ENCODE data around the gene ELL2.

ELL2 gene

GRCh38 chr5:95895771-95896170 lies 65.9 kb downstream of the ELL2 start:
- DNase-seq (ENCODE audit: low read depth, low spot score): no peak
- no peak overlapping the region for H3K4me3 ChIP-seq (ENCODE audit: low read length)

- no peak for DNase-seq (ENCODE audit: low read depth, low spot score)
Observed at GRCh38 chr5:95895251-95895650, 66.4 kb downstream of the ELL2 start.

GRCh38 chr5:95892784-95893354 lies 68.8 kb downstream of the ELL2 start:
- H3K4me3 ChIP-seq (ENCODE audit: low read length): no peak overlapping the region
- peak; percentile 19 for DNase-seq (ENCODE audit: low read depth, low spot score)

More at GRCh38 chr5:95895251-95895650, 66.4 kb downstream of the ELL2 start:
- H3K4me3 ChIP-seq (ENCODE audit: low read length): no peak overlapping the region

- DNase-seq (ENCODE audit: low read depth, low spot score): no peak
- no peak overlapping the region for H3K4me3 ChIP-seq (ENCODE audit: low read length)
Observed at GRCh38 chr5:95891499-95891898, 70.2 kb downstream of the ELL2 start.

GRCh38 chr5:95889076-95889475 lies 72.6 kb downstream of the ELL2 start:
- DNase-seq (ENCODE audit: low read depth, low spot score): no peak
- no peak overlapping the region for H3K4me3 ChIP-seq (ENCODE audit: low read length)

GRCh38 chr5:95887977-95888376 lies 73.7 kb downstream of the ELL2 start:
- DNase-seq (ENCODE audit: low read depth, low spot score): no peak
- no peak overlapping the region for H3K4me3 ChIP-seq (ENCODE audit: low read length)

GRCh38 chr5:95886340-95887044 lies 75.2 kb downstream of the ELL2 start:
- no peak for DNase-seq (ENCODE audit: low read depth, low spot score)
- no peak overlapping the region for H3K4me3 ChIP-seq (ENCODE audit: low read length)

- H3K4me3 ChIP-seq (ENCODE audit: low read length): no peak overlapping the region
Observed at GRCh38 chr5:95884511-95884910, 77.1 kb downstream of the ELL2 start.

GRCh38 chr5:95884017-95884325 lies 77.7 kb downstream of the ELL2 start:
- H3K4me3 ChIP-seq (ENCODE audit: low read length): no peak overlapping the region

More at GRCh38 chr5:95884511-95884910, 77.1 kb downstream of the ELL2 start:
- DNase-seq (ENCODE audit: low read depth, low spot score): no peak

GRCh38 chr5:95883185-95884016 lies 78.2 kb downstream of the ELL2 start:
- no peak for DNase-seq (ENCODE audit: low read depth, low spot score)
- H3K4me3 ChIP-seq (ENCODE audit: low read length): no peak overlapping the region

More at GRCh38 chr5:95884017-95884325, 77.7 kb downstream of the ELL2 start:
- DNase-seq (ENCODE audit: low read depth, low spot score): no peak

GRCh38 chr5:95881833-95882232 lies 79.8 kb downstream of the ELL2 start:
- no peak overlapping the region for H3K4me3 ChIP-seq (ENCODE audit: low read length)
- DNase-seq (ENCODE audit: low read depth, low spot score): no peak

GRCh38 chr5:95880081-95880926 lies 81.3 kb downstream of the ELL2 start:
- no peak overlapping the region for H3K4me3 ChIP-seq (ENCODE audit: low read length)
- no peak for DNase-seq (ENCODE audit: low read depth, low spot score)

- no peak for DNase-seq (ENCODE audit: low read depth, low spot score)
- H3K4me3 ChIP-seq (ENCODE audit: low read length): no peak overlapping the region
Observed at GRCh38 chr5:95879661-95880060, 82.0 kb downstream of the ELL2 start.

- H3K4me3 ChIP-seq (ENCODE audit: low read length): no peak overlapping the region
- DNase-seq (ENCODE audit: low read depth, low spot score): no peak
Observed at GRCh38 chr5:95878417-95879323, 83.0 kb downstream of the ELL2 start.

- no peak for DNase-seq (ENCODE audit: low read depth, low spot score)
- H3K4me3 ChIP-seq (ENCODE audit: low read length): no peak overlapping the region
Observed at GRCh38 chr5:95876782-95877181, 84.9 kb downstream of the ELL2 start.

- no peak overlapping the region for H3K4me3 ChIP-seq (ENCODE audit: low read length)
- DNase-seq (ENCODE audit: low read depth, low spot score): no peak
Observed at GRCh38 chr5:95874246-95874645, 87.4 kb downstream of the ELL2 start.

- DNase-seq (ENCODE audit: low read depth, low spot score): no peak
- no peak overlapping the region for H3K4me3 ChIP-seq (ENCODE audit: low read length)
Observed at GRCh38 chr5:95873351-95873750, 88.3 kb downstream of the ELL2 start.
